HEK293 (cell line): ENCODE results near the gene VASN.
A peak's percentile ranks its signal among the peaks of the same experiment; 100 is the strongest.

ENCODE experiments used
- CTCF ChIA-PET: fragments of 350-600 bp; formaldehyde crosslinking; extraction: SDS; loops from one replicate; lab custom pipeline; 2021; ENCODE audit warnings: antibody characterized with exemption; lab: Yijun Ruan, JAX
- POLR2A ChIA-PET: fragments of 300-600 bp; formaldehyde crosslinking; extraction: SDS; loops from one replicate; lab custom pipeline; 2020; ENCODE audit warnings: antibody characterized with exemption, inconsistent platforms; lab: Yijun Ruan, JAX
- H3K27ac ChIP-seq: fragments of 200-500 bp; sonication (Bioruptor generic); 2 replicates; pipeline ENCODE4 v1.5.1; 2014; ENCODE audit warnings: low read depth, low read length, control low read depth, inconsistent platforms; ENCODE audit errors: extremely low read depth
- H3K36me3 ChIP-seq, 2 experiments: fragments of 200-500 bp in 1 of 2; sonication (Bioruptor generic) in 1 of 2; 1 replicate in 1 of 2; 2 replicates in 1 of 2; pipeline ENCODE4 v1.5.1; 2014 to 2017; ENCODE audit warnings: inconsistent platforms in 2 of 2, low read length in 2 of 2; ENCODE audit not compliant: control insufficient read depth in 2 of 2, insufficient read depth in 1 of 2
- H3K4me1 ChIP-seq: fragments of 200-500 bp; sonication (Bioruptor generic); 2 replicates; pipeline ENCODE4 v1.5.1; 2014; ENCODE audit warnings: mild to moderate bottlenecking, low read length, inconsistent platforms; ENCODE audit not compliant: control insufficient read depth, insufficient read depth
- H3K4me3 ChIP-seq: 2 replicates; pipeline ENCODE4 v1.5.1; 2011; ENCODE audit warnings: low read depth, mild to moderate bottlenecking, control low read depth, low read length, moderate library complexity
- H3K9me3 ChIP-seq: fragments of 200-500 bp; sonication (Bioruptor generic); 2 replicates; pipeline ENCODE4 v1.5.1; 2014; ENCODE audit warnings: low read depth, low read length, inconsistent platforms; ENCODE audit not compliant: control insufficient read depth, insufficient read depth
- BCL11A ChIP-seq: fragments of 450-650 bp; formaldehyde crosslinking; IDR thresholded peaks from 2 replicates; pipeline ENCODE4 v1.5.1; 2016; ENCODE audit warnings: low read depth, missing biosample characterization, missing genetic modification characterization
- GLIS2 ChIP-seq: fragments of 450-650 bp; formaldehyde crosslinking; IDR thresholded peaks from 2 replicates; pipeline ENCODE4 v1.5.1; 2016; ENCODE audit warnings: missing biosample characterization, missing genetic modification characterization
- PRDM10 ChIP-seq: fragments of 450-650 bp; formaldehyde crosslinking; IDR thresholded peaks from 2 replicates; pipeline ENCODE4 v1.5.1; 2016; ENCODE audit warnings: missing biosample characterization, missing genetic modification characterization
- SP2 ChIP-seq: fragments of 450-650 bp; formaldehyde crosslinking; IDR thresholded peaks from 2 replicates; pipeline ENCODE4 v1.5.1; 2016; ENCODE audit warnings: missing biosample characterization, missing genetic modification characterization
- SP7 ChIP-seq: fragments of 450-650 bp; formaldehyde crosslinking; IDR thresholded peaks from 2 replicates; pipeline ENCODE4 v1.5.1; 2016; ENCODE audit warnings: missing biosample characterization, missing genetic modification characterization
- ZBTB17 ChIP-seq: fragments of 450-650 bp; formaldehyde crosslinking; IDR thresholded peaks from 2 replicates; pipeline ENCODE4 v1.5.1; 2016; ENCODE audit warnings: missing biosample characterization, missing genetic modification characterization
- ZFP3 ChIP-seq: fragments of 450-650 bp; formaldehyde crosslinking; IDR thresholded peaks from 2 replicates; pipeline ENCODE4 v1.5.1; 2016; ENCODE audit warnings: low read depth, missing biosample characterization, missing genetic modification characterization
- ZIC2 ChIP-seq: fragments of 450-650 bp; formaldehyde crosslinking; IDR thresholded peaks from 2 replicates; pipeline ENCODE4 v1.5.1; 2016; ENCODE audit warnings: missing biosample characterization, missing genetic modification characterization
- ZNF140 ChIP-seq: fragments of 450-650 bp; formaldehyde crosslinking; IDR thresholded peaks from 2 replicates; pipeline ENCODE4 v1.5.1; 2016; ENCODE audit warnings: missing biosample characterization, missing genetic modification characterization
- ZNF169 ChIP-seq: fragments of 450-650 bp; formaldehyde crosslinking; IDR thresholded peaks from 2 replicates; pipeline ENCODE4 v1.5.1; 2016; ENCODE audit warnings: missing biosample characterization, missing genetic modification characterization
- ZNF202 ChIP-seq: fragments of 450-650 bp; formaldehyde crosslinking; IDR thresholded peaks from 2 replicates; pipeline ENCODE4 v1.5.1; 2016; ENCODE audit warnings: missing biosample characterization, missing genetic modification characterization, borderline replicate concordance
- ZNF23 ChIP-seq: fragments of 450-650 bp; formaldehyde crosslinking; IDR thresholded peaks from 2 replicates; pipeline ENCODE4 v1.5.1; 2016; ENCODE audit warnings: missing biosample characterization, missing genetic modification characterization, borderline replicate concordance
- ZNF24 ChIP-seq: fragments of 450-650 bp; formaldehyde crosslinking; IDR thresholded peaks from 2 replicates; pipeline ENCODE4 v1.5.1; 2016; ENCODE audit warnings: missing biosample characterization, missing genetic modification characterization
- ZNF248 ChIP-seq: fragments of 450-650 bp; formaldehyde crosslinking; IDR thresholded peaks from 2 replicates; pipeline ENCODE4 v1.5.1; 2017; ENCODE audit warnings: missing biosample characterization, missing genetic modification characterization
- ZNF266 ChIP-seq: fragments of 450-650 bp; formaldehyde crosslinking; IDR thresholded peaks from 2 replicates; pipeline ENCODE4 v1.5.1; 2016; ENCODE audit warnings: missing biosample characterization, missing genetic modification characterization, low read depth
- ZNF292 ChIP-seq: fragments of 450-650 bp; formaldehyde crosslinking; IDR thresholded peaks from 2 replicates; pipeline ENCODE4 v1.5.1; 2016; ENCODE audit warnings: low read depth, missing biosample characterization, missing genetic modification characterization, borderline replicate concordance
- ZNF548 ChIP-seq: fragments of 450-650 bp; formaldehyde crosslinking; IDR thresholded peaks from 2 replicates; pipeline ENCODE4 v1.5.1; 2016; ENCODE audit warnings: missing biosample characterization, missing genetic modification characterization
- ZNF571 ChIP-seq: fragments of 450-650 bp; formaldehyde crosslinking; IDR thresholded peaks from 2 replicates; pipeline ENCODE4 v1.5.0; 2017; ENCODE audit warnings: missing biosample characterization, missing genetic modification characterization
- ZNF580 ChIP-seq: fragments of 450-650 bp; formaldehyde crosslinking; IDR thresholded peaks from 2 replicates; pipeline ENCODE4 v1.5.1; 2016; ENCODE audit warnings: missing biosample characterization, missing genetic modification characterization
- ZNF664 ChIP-seq: fragments of 450-650 bp; formaldehyde crosslinking; IDR thresholded peaks from 2 replicates; pipeline ENCODE4 v1.5.1; 2016; ENCODE audit warnings: missing biosample characterization, missing genetic modification characterization
- ZNF677 ChIP-seq: fragments of 450-650 bp; IDR thresholded peaks from 2 replicates; pipeline ENCODE4 v1.5.0; 2018; ENCODE audit warnings: missing biosample characterization, mild to moderate bottlenecking, missing genetic modification characterization, moderate library complexity
- ZNF785 ChIP-seq: fragments of 450-650 bp; formaldehyde crosslinking; IDR thresholded peaks from 2 replicates; pipeline ENCODE4 v1.5.1; 2016; ENCODE audit warnings: missing biosample characterization, missing genetic modification characterization
- ZXDB ChIP-seq: fragments of 450-650 bp; formaldehyde crosslinking; IDR thresholded peaks from 2 replicates; pipeline ENCODE4 v1.5.1; 2016; ENCODE audit warnings: missing biosample characterization, missing genetic modification characterization
- TF ChIP-seq, protein P1 (sequence below): fragments of 450-650 bp; formaldehyde crosslinking; IDR thresholded peaks from 2 replicates; pipeline ENCODE4 v1.5.1; 2016; ENCODE audit warnings: missing biosample characterization, missing genetic modification characterization
- TF ChIP-seq, protein P2 (sequence below): fragments of 450-650 bp; formaldehyde crosslinking; IDR thresholded peaks from 2 replicates; pipeline ENCODE4 v1.5.1; 2017; ENCODE audit warnings: missing biosample characterization, missing genetic modification characterization

VASN gene

GRCh38 chr16:4387781-4388180 is 16.1 kb downstream of the VASN start:
- no peak overlapping the region for H3K4me3 ChIP-seq
- H3K27ac ChIP-seq: no peak overlapping the region
- POLR2A ChIA-PET: no interaction called here

GRCh38 chr16:4388271-4389021 is 16.8 kb downstream of the VASN start:
- POLR2A ChIA-PET: no interaction called here
- CTCF ChIA-PET: interaction anchor here (2.9 to 6.9 kb wide), 2 partner anchors 15 to 28 kb away, joined by 10 to 91 read pairs; no protein-coding TSS in a partner anchor
- Histone ChIP-seq H3K27ac (no peak overlapping the region), H3K4me3 (no peak overlapping the region), H3K36me3 (peaks cover 0 to 49% of the 10 kb centered on the region in 2 experiments; a peak in 1 of 3 replicates), H3K4me1 (no peaks in the 10 kb centered on the region), H3K9me3 (no peaks in the 10 kb centered on the region)
- TF ChIP-seq ZFP3 (no peak), GLIS2 (tag by site-specific recombination) (peak; percentile 42; the same call in 1 of the 2 replicates), ZNF785 (tag by site-specific recombination) (no peak), SP2 (tag by site-specific recombination) (peak; percentile 29; the same call in 1 of the 2 replicates), ZIC2 (tag by site-specific recombination) (peak; percentile 53; the same call in 1 of the 2 replicates), ZNF664 (tag by site-specific recombination) (no peak)
- TF ChIP-seq, protein P1, sequence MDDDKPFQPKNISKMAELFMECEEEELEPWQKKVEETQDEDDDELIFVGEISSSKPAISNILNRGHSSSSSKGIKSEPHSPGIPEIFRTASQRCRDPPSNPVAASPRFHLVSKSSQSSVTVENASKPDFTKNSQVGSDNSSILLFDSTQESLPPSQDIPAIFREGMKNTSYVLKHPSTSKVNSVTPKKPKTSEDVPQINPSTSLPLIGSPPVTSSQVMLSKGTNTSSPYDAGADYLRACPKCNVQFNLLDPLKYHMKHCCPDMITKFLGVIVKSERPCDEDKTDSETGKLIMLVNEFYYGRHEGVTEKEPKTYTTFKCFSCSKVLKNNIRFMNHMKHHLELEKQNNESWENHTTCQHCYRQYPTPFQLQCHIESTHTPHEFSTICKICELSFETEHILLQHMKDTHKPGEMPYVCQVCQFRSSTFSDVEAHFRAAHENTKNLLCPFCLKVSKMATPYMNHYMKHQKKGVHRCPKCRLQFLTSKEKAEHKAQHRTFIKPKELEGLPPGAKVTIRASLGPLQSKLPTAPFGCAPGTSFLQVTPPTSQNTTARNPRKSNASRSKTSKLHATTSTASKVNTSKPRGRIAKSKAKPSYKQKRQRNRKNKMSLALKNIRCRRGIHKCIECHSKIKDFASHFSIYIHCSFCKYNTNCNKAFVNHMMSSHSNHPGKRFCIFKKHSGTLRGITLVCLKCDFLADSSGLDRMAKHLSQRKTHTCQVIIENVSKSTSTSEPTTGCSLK (tag by site-specific recombination): no peak

More at GRCh38 chr16:4387781-4388180, 16.1 kb downstream of the VASN start:
- TF ChIP-seq ZNF292 (tag by site-specific recombination) (no peak), ZNF677 (tag by site-specific recombination) (no peak), ZNF580 (tag by site-specific recombination) (no peak), ZNF202 (tag by site-specific recombination) (no peak), ZBTB17 (tag by site-specific recombination) (no peak), ZNF571 (tag by site-specific recombination) (no peak), ZNF140 (tag by site-specific recombination) (no peak), ZNF24 (tag by site-specific recombination) (no peak), PRDM10 (tag by site-specific recombination) (no peak), ZNF548 (tag by site-specific recombination) (no peak), ZNF266 (no peak), ZNF248 (tag by site-specific recombination) (no peak), SP7 (tag by site-specific recombination) (no peak), ZNF23 (tag by site-specific recombination) (no peak), ZNF169 (tag by site-specific recombination) (no peak), BCL11A (tag by site-specific recombination) (no peak), SP2 (tag by site-specific recombination) (no peak), ZXDB (tag by site-specific recombination) (no peak)
- TF ChIP-seq, protein P2, sequence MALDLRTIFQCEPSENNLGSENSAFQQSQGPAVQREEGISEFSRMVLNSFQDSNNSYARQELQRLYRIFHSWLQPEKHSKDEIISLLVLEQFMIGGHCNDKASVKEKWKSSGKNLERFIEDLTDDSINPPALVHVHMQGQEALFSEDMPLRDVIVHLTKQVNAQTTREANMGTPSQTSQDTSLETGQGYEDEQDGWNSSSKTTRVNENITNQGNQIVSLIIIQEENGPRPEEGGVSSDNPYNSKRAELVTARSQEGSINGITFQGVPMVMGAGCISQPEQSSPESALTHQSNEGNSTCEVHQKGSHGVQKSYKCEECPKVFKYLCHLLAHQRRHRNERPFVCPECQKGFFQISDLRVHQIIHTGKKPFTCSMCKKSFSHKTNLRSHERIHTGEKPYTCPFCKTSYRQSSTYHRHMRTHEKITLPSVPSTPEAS: no peak
- CTCF ChIA-PET: interaction anchor here (2.9 to 6.9 kb wide), 2 partner anchors 16 to 28 kb away, joined by 10 to 91 read pairs; no protein-coding TSS in a partner anchor
- no peaks in the 10 kb centered on the region for H3K4me1 ChIP-seq
- H3K36me3 ChIP-seq: peaks cover 0 to 48% of the 10 kb centered on the region in 2 experiments; a peak in 1 of 3 replicates
- no peaks in the 10 kb centered on the region for H3K9me3 ChIP-seq
